ENCODE results near the gene FNDC1.

The FNDC1 gene

DNA sequence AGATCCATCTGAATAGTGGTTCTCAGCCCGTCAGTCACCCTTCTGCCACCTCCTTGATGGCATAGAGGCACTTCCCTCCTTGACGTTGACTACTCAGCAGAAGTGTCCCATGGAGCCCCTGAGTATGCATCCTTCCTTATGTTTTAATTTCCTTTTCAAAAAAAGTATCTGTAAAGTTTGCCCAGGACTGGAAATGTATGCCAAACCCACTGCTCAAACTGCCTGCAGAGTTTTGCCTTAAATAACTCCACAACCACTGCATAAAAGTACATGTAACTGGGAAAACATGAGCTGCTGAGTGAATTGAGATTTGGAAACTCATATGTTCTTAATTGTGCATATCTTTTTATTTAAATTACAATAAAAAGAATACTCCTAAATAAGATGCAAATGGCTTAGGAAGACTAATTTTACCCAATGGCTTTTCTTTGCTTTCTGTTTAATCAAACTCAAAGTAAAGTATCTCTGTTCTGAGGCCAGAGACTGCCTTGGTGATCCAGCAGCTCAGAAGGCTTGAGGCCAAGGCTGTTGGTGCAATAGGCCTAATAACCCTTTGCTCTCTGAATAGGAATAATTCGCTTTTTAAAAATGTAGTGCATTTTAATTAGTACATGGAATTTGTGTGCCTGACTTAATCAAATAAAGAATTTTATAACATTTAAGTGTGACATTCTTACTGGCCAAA lies 90.4 kb downstream of the FNDC1 start:
- ChIA-PET CTCF (interaction anchor here (0.7 kb wide), 1 partner anchor 373 kb away, joined by 4 read pairs; no protein-coding TSS in a partner anchor), POLR2A (ENCODE audit: low non-redundant PET) (no interaction called here)
- no peak overlapping the region for H3K27ac ChIP-seq
- no peak for DNase-seq (ENCODE audit: low spot score)
- TF ChIP-seq, protein P1, sequence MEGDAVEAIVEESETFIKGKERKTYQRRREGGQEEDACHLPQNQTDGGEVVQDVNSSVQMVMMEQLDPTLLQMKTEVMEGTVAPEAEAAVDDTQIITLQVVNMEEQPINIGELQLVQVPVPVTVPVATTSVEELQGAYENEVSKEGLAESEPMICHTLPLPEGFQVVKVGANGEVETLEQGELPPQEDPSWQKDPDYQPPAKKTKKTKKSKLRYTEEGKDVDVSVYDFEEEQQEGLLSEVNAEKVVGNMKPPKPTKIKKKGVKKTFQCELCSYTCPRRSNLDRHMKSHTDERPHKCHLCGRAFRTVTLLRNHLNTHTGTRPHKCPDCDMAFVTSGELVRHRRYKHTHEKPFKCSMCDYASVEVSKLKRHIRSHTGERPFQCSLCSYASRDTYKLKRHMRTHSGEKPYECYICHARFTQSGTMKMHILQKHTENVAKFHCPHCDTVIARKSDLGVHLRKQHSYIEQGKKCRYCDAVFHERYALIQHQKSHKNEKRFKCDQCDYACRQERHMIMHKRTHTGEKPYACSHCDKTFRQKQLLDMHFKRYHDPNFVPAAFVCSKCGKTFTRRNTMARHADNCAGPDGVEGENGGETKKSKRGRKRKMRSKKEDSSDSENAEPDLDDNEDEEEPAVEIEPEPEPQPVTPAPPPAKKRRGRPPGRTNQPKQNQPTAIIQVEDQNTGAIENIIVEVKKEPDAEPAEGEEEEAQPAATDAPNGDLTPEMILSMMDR (conservative IDR thresholded peaks at IDR 0.05; ENCODE audit: low read depth) = no peak

DNA sequence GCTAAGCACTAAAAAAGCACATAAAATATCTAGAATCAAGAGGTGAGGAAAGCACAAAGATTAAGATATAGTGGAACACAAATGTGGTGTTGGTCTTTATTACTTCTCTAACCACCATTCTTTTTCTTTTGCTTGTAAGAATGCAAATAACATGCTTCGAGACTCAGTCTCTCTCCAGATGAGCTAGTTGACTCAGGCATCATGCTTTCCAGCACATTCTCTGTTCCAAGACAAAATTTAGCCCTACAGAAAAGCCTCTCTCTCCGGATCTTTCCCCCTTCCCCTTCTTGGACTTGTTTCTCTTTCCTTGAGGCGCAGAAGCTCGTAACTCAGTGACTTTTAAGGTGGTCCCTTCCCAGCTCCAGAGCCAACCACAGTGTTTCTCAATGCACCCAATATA lies 91.0 kb downstream of the FNDC1 start:
- H3K27ac ChIP-seq = no peak overlapping the region
- DNase-seq (ENCODE audit: low spot score) = no peak
- ChIA-PET POLR2A (ENCODE audit: low non-redundant PET) (no interaction called here), CTCF (no interaction called here)
- TF ChIP-seq, protein P1 (conservative IDR thresholded peaks at IDR 0.05; ENCODE audit: low read depth) = no peak

DNA sequence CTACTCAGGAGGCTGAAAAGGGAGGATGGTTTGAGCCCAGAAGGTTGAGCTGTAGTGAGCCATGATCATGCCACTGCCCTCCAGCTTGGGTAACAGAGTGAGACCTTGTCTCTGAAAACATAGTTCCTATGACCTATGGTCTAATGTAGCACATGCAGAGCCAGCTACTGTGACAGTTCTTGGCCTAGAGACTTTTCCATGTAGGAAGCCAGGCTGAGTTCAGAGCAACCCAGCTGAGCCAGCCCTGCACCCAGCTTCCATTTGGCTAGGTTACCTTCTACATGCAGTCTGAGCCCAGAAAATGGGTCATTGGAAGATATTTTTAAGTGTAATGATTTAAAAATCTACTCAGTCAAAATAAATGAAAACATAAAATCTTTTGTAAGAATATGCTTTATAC lies 92.8 kb downstream of the FNDC1 start:
- DNase-seq (ENCODE audit: low spot score) = no peak
- TF ChIP-seq, protein P1 (conservative IDR thresholded peaks at IDR 0.05; ENCODE audit: low read depth) = no peak
- ChIA-PET POLR2A (ENCODE audit: low non-redundant PET) (no interaction called here), CTCF (interaction anchor here (2.1 kb wide), 1 partner anchor 9 kb away, joined by 8 read pairs; no protein-coding TSS in a partner anchor)
- no peak overlapping the region for H3K27ac ChIP-seq

DNA sequence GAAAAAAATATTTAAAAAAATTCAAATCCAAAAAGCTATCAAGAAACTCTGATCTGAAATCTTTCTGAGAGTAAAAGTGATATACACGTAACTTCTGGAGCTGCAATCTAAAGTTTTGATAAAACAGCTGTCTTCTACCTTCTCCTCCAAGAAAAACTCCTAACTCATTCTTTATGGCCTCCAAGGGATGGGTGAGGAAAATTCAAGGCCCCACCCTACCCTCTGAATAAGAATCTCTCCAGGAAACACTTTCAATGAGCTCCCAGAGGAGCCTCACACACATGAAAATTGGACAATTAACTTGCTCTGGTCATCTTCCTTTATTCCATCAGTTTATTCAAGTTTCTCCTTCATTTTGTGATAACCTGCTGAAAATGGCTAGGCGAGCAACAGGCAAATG lies 93.4 kb downstream of the FNDC1 start:
- DNase-seq (ENCODE audit: low spot score) = no peak
- TF ChIP-seq, protein P1 (conservative IDR thresholded peaks at IDR 0.05; ENCODE audit: low read depth) = no peak
- CTCF ChIA-PET = interaction anchor here (2.1 kb wide), 1 partner anchor 10 kb away, joined by 8 read pairs; no protein-coding TSS in a partner anchor
- no peak overlapping the region for H3K27ac ChIP-seq
- POLR2A ChIA-PET (ENCODE audit: low non-redundant PET) = no interaction called here

- peak; percentile 55 for DNase-seq (ENCODE audit: low spot score)
- TF ChIP-seq, protein P1 (conservative IDR thresholded peaks at IDR 0.05; ENCODE audit: low read depth) = no peak
- CTCF ChIA-PET = no interaction called here
- POLR2A ChIA-PET (ENCODE audit: low non-redundant PET) = no interaction called here
- no peak overlapping the region for H3K27ac ChIP-seq
These were observed 98.0 kb downstream of the FNDC1 start for GRCh38 chr6:159267165-159267564.

GRCh38 chr6:159268511-159268910 lies 99.3 kb downstream of the FNDC1 start:
- DNase-seq (ENCODE audit: low spot score) = no peak
- TF ChIP-seq, protein P1 (conservative IDR thresholded peaks at IDR 0.05; ENCODE audit: low read depth) = no peak
- ChIA-PET POLR2A (ENCODE audit: low non-redundant PET) (no interaction called here), CTCF (no interaction called here)
- no peak overlapping the region for H3K27ac ChIP-seq

Data from RWPE1 (cell line).